PC-3 (cell line): ENCODE results near the gene HOXC9. TPM values are rescaled to one million over a fixed set of nuclear protein-coding genes. Genes with fewer than 3 reads are reported as not detected.

Experiments
- ATAC-seq: fragments of 200-7000 bp; cut with Tn5 transposase; 2 replicates; pipeline ENCODE4 v1.9.1; 2020; ENCODE audit warnings: mild to moderate bottlenecking, moderate library complexity
- BruUV-seq: library from RNA; stranded (reverse); fragments of 400-500 nt; replicated peaks from 2 replicates; lab custom pipeline; 2021; lab: Mats Ljungman, UMichigan
- CTCF ChIA-PET: fragments of 300-600 bp; sonication (Branson Sonifier 250); formaldehyde crosslinking; loops from one replicate; lab custom pipeline; 2022; ENCODE audit warnings: antibody characterized with exemption; lab: Charles Lee
- POLR2A ChIA-PET: fragments of 300-600 bp; sonication (Branson Sonifier 250); formaldehyde crosslinking; loops from one replicate; lab custom pipeline; 2022; ENCODE audit warnings: antibody characterized with exemption; ENCODE audit not compliant: unreplicated experiment; lab: Charles Lee
- DNase-seq: peaks from one replicate; pipeline ENCODE4 v3.0.0-alpha.2; 2015
- H2AFZ ChIP-seq: fragments of 300-600 bp; sonication (generic); 2 replicates; pipeline ENCODE4 v1.6.0; 2016; ENCODE audit warnings: antibody characterized with exemption, low read length
- H3F3A ChIP-seq: fragments of 300-600 bp; sonication (generic); one replicate; pipeline ENCODE4 v1.6.0; 2017; ENCODE audit warnings: antibody characterized with exemption, low read length, control low read depth, mild to moderate bottlenecking; ENCODE audit not compliant: unreplicated experiment
- H3K27ac ChIP-seq: fragments of 300-600 bp; sonication (generic); 2 replicates; pipeline ENCODE4 v1.5.1; 2016; ENCODE audit warnings: mild to moderate bottlenecking, low read length
- H3K27me3 ChIP-seq: fragments of 300-600 bp; sonication (generic); 2 replicates; pipeline ENCODE4 v1.6.1; 2016; ENCODE audit warnings: low read length, mixed read lengths
- H3K36me3 ChIP-seq: fragments of 300-600 bp; sonication (generic); 2 replicates; pipeline ENCODE4 v1.6.1; 2016; ENCODE audit warnings: low read depth, mixed run types, low read length, mixed read lengths
- H3K4me1 ChIP-seq: fragments of 300-600 bp; sonication (generic); 2 replicates; pipeline ENCODE4 v1.5.1; 2016; ENCODE audit warnings: low read length; ENCODE audit not compliant: insufficient read depth
- H3K4me2 ChIP-seq: fragments of 300-600 bp; sonication (generic); 2 replicates; pipeline ENCODE4 v1.6.0; 2016; ENCODE audit warnings: low read length
- H3K4me3 ChIP-seq: fragments of 300-600 bp; sonication (generic); 2 replicates; pipeline ENCODE4 v1.5.1; 2016; ENCODE audit warnings: mild to moderate bottlenecking, low read length, mixed read lengths
- H3K79me2 ChIP-seq: fragments of 300-600 bp; sonication (generic); 2 replicates; pipeline ENCODE4 v1.6.1; 2017; ENCODE audit warnings: low read length, mixed read lengths
- H3K9ac ChIP-seq: fragments of 300-600 bp; sonication (generic); 2 replicates; pipeline ENCODE4 v1.6.0; 2016; ENCODE audit warnings: mild to moderate bottlenecking, low read length
- H3K9me2 ChIP-seq: fragments of 300-600 bp; sonication (generic); replicated peaks from 2 replicates; pipeline ENCODE4 v1.6.1; 2016; ENCODE audit warnings: mixed run types, low read length, mixed read lengths
- H3K9me3 ChIP-seq: fragments of 300-600 bp; sonication (generic); 2 replicates; pipeline ENCODE4 v1.6.1; 2016; ENCODE audit warnings: low read length, mixed read lengths
- H4K20me1 ChIP-seq: fragments of 300-600 bp; sonication (generic); 2 replicates; pipeline ENCODE4 v1.6.1; 2016; ENCODE audit warnings: low read length, mixed read lengths
- EZH2 ChIP-seq: fragments of 300-600 bp; sonication (generic); IDR thresholded peaks from one replicate; pipeline ENCODE4 v1.6.1; 2017; ENCODE audit warnings: antibody characterized with exemption, mild to moderate bottlenecking, low read length; ENCODE audit not compliant: unreplicated experiment
- EZH2phosphoT487 ChIP-seq: fragments of 300-600 bp; sonication (generic); IDR thresholded peaks from 2 replicates; pipeline ENCODE4 v1.6.1; 2018; ENCODE audit warnings: mild to moderate bottlenecking, antibody characterized with exemption, low read length, borderline replicate concordance
- intact Hi-C: fragments of 100-400 bp; cut with micrococcal nuclease; formaldehyde crosslinking; loops from 2 replicates; pipeline ENCODE4 v1.9.0; 2023
- total RNA-seq: library from RNA; depleted of rRNA; stranded (reverse); fragments of >200 nt; gene quantifications from 2 replicates; pipeline ENCODE4 v1.2.3, GENCODE V29; 2014
- TF ChIP-seq, protein P1 (sequence below): fragments of 300-600 bp; sonication (generic); conservative IDR thresholded peaks from 2 replicates; pipeline ENCODE4 v1.5.1; 2017; ENCODE audit warnings: antibody characterized with exemption, low read depth, mild to moderate bottlenecking, low read length

HOXC9 gene
- total RNA-seq, 1 experiment from 2014 or later: 1.5 TPM

DNA sequence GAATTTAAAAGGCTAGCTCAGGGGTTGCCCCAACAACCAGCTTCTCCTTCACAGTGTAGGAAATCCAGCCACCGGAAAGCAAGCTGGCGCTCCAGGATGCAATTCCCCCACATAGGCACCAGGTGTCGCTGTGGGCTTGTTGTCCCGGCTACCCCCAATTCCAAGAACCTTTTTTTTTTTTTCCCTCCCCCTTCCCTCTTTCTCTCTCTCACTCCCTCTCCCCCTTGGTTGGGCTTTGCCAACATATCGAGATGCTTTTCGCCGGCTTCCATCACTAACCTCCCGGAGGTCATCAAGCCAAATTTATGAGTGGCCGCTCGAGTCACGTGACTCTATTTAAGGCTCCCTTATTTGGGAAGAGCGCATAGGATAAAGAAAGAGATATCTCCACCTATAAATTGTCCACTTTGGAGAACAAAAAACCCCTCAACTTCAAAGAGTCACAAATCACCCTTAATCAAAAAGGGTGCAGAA is 32.7 kb downstream of the HOXC9 start, which contains the start of gene HOXC5:
Gene HOXC5, plus strand, starts transcription at position 424 of the 474 bp plus-strand sequence. CDS start 73 bp downstream, outside the sequence.
- peak within 1 kb of the TSS; percentile 70 for H3K4me3 ChIP-seq
- peak; percentile 84 for DNase-seq
- ChIA-PET CTCF (interaction anchor here (0.5 to 2.3 kb wide), 22 partner anchors 12 to 1848 kb away, joined by 3 to 36 read pairs (median 5); partner anchors contain the start of genes HOXC10, HOXC8 and SMUG1), POLR2A (interaction anchor here (0.7 kb wide), 1 partner anchor 15 kb away, joined by 8 read pairs; no protein-coding TSS in a partner anchor)
- no peaks in the 10 kb centered on the region for H3K9me2 ChIP-seq
- H3K27me3 ChIP-seq: no peaks in the 10 kb centered on the region
- no peaks in the 10 kb centered on the region for H3K9me3 ChIP-seq
- H3K9ac ChIP-seq: peak within 1 kb of the TSS; percentile 36
- H3K27ac ChIP-seq: no peak within 1 kb of the TSS
- H3K79me2 ChIP-seq: peaks cover 10% of the 10 kb centered on the region
- no peaks in the 10 kb centered on the region for H4K20me1 ChIP-seq
- H2AFZ ChIP-seq: peak within 1 kb of the TSS; percentile 81
- peak within 1 kb of the TSS; percentile 85 for H3K4me2 ChIP-seq
- TF ChIP-seq, protein P1, sequence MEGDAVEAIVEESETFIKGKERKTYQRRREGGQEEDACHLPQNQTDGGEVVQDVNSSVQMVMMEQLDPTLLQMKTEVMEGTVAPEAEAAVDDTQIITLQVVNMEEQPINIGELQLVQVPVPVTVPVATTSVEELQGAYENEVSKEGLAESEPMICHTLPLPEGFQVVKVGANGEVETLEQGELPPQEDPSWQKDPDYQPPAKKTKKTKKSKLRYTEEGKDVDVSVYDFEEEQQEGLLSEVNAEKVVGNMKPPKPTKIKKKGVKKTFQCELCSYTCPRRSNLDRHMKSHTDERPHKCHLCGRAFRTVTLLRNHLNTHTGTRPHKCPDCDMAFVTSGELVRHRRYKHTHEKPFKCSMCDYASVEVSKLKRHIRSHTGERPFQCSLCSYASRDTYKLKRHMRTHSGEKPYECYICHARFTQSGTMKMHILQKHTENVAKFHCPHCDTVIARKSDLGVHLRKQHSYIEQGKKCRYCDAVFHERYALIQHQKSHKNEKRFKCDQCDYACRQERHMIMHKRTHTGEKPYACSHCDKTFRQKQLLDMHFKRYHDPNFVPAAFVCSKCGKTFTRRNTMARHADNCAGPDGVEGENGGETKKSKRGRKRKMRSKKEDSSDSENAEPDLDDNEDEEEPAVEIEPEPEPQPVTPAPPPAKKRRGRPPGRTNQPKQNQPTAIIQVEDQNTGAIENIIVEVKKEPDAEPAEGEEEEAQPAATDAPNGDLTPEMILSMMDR: peak; percentile 97
- TF ChIP-seq EZH2phosphoT487 (no peak), EZH2 (no peak)
- intact Hi-C loops: loop anchor here (1.0 to 2.0 kb wide), 2 partner anchors 102 to 159 kb away; no protein-coding TSS in a partner anchor
- H3K36me3 ChIP-seq: no peaks in the 10 kb centered on the region
- no peaks in the 10 kb centered on the region for H3F3A ChIP-seq
- peaks cover 21% of the 10 kb centered on the region for H3K4me1 ChIP-seq
- peak; percentile 14; the same call in 1 of the 2 replicates for ATAC-seq
- no TSS peak for BruUV-seq

DNA sequence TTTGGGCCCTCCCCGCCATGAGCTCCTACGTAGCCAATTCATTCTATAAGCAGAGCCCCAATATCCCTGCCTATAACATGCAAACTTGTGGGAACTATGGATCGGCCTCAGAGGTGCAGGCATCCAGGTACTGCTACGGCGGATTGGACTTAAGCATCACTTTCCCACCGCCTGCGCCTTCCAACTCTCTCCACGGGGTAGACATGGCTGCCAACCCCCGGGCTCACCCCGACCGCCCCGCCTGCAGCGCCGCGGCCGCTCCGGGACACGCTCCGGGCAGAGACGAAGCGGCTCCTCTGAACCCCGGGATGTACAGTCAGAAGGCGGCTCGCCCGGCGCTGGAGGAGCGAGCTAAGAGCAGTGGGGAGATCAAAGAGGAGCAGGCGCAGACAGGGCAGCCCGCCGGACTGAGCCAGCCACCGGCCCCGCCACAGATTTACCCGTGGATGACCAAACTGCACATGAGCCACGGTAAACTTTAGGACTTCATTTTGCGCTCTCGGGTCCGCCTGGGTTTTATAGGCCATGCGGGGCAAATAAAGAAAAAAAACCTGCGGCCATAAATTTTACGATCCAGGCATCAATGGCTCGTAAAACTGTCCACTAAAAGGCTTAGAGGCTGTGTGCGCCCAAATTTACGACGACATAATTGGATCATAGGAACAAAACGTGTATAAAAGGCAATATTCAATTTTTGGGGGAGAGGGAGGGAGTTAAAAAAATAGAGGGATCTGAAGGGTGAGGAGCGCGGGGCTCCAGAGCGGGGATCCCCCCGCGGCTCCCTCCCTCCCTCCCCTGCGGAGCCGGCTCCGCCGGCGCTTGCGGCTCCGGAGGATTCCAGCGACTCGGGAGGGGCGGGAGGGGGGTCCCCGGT is 33.4 kb downstream of the HOXC9 start:
- Histone ChIP-seq H3K27ac (no peak overlapping the region), H3K9me2 (no peaks in the 10 kb centered on the region), H3K9me3 (no peaks in the 10 kb centered on the region), H3K4me3 (peak overlapping the region; percentile 70), H3K36me3 (no peaks in the 10 kb centered on the region), H3K79me2 (peaks cover 8% of the 10 kb centered on the region), H3K4me2 (peak overlapping the region; percentile 85), H3F3A (no peaks in the 10 kb centered on the region), H3K27me3 (no peaks in the 10 kb centered on the region), H2AFZ (peak overlapping the region; percentile 81), H3K9ac (peak overlapping the region; percentile 36), H4K20me1 (no peaks in the 10 kb centered on the region), H3K4me1 (peaks cover 18% of the 10 kb centered on the region)
- TF ChIP-seq EZH2phosphoT487: peak; percentile 59; the same call in 1 of the 2 replicates
- TF ChIP-seq EZH2: no peak
- peak; percentile 48 for ATAC-seq
- intact Hi-C loops: loop anchor here (2.0 kb wide), 1 partner anchor 101 kb away; no protein-coding TSS in a partner anchor
- DNase-seq: peak; percentile 64
- BruUV-seq: no TSS peak
- POLR2A ChIA-PET: no interaction called here
- CTCF ChIA-PET: interaction anchor here (0.6 to 2.3 kb wide), 12 partner anchors 16 to 183 kb away, joined by 3 to 36 read pairs (median 5); partner anchors contain the start of genes HOXC10 and HOXC8
